Neuronal stem cell (in vitro differentiated cells): ENCODE measurements around the gene SMYD3.

Experiments used
- DNase-seq: peaks from one replicate; pipeline ENCODE4 v3.0.0-alpha.2; 2013; ENCODE audit warnings: low spot score
- H2AFZ ChIP-seq: one replicate; pipeline ENCODE4 v1.6.1; 2013; ENCODE audit warnings: mild to moderate bottlenecking, low read length, inconsistent platforms
- H2AK5ac ChIP-seq: 2 replicates; pipeline ENCODE4 v1.6.1; 2013; ENCODE audit warnings: low read depth, mild to moderate bottlenecking, inconsistent platforms, low read length, moderate library complexity, mixed read lengths
- H2BK120ac ChIP-seq: 2 replicates; pipeline ENCODE4 v1.6.1; 2013; ENCODE audit warnings: low read depth, mild to moderate bottlenecking, inconsistent platforms, low read length, moderate library complexity, mixed read lengths
- H2BK12ac ChIP-seq: one replicate; pipeline ENCODE4 v1.6.1; 2013; ENCODE audit warnings: low read length, inconsistent platforms
- H2BK15ac ChIP-seq: 2 replicates; pipeline ENCODE4 v1.6.1; 2013; ENCODE audit warnings: mild to moderate bottlenecking, low read length, inconsistent platforms, mixed read lengths
- H2BK5ac ChIP-seq: one replicate; pipeline ENCODE4 v1.6.1; 2013; ENCODE audit warnings: inconsistent platforms, mild to moderate bottlenecking, low read length, moderate library complexity
- H3K14ac ChIP-seq: one replicate; pipeline ENCODE4 v1.6.1; 2013; ENCODE audit warnings: low read length, inconsistent platforms
- H3K18ac ChIP-seq: 2 replicates; pipeline ENCODE4 v1.6.1; 2013; ENCODE audit warnings: low read length, inconsistent platforms
- H3K23ac ChIP-seq: 2 replicates; pipeline ENCODE4 v1.6.1; 2013; ENCODE audit warnings: low read depth, mild to moderate bottlenecking, mixed read lengths, low read length, inconsistent platforms; ENCODE audit not compliant: poor library complexity
- H3K27ac ChIP-seq: replicated peaks from 3 replicates; pipeline ENCODE4 v1.5.1; 2013; ENCODE audit warnings: low read length, inconsistent platforms
- H3K27me3 ChIP-seq, 3 experiments: 2 replicates each; pipeline ENCODE4 v1.6.1; 2013; ENCODE audit warnings: low read length in 3 of 3, mild to moderate bottlenecking in 2 of 3, inconsistent platforms in 1 of 3, low read depth in 1 of 3, mixed read lengths in 1 of 3, moderate library complexity in 1 of 3; ENCODE audit not compliant: control insufficient read depth in 3 of 3, insufficient read depth in 3 of 3
- H3K36me3 ChIP-seq, 2 donors: replicated peaks in 1 of 2; 2 replicates each; pipeline ENCODE4 v1.6.1; 2013; ENCODE audit warnings: low read length in 2 of 2; ENCODE audit not compliant: control insufficient read depth in 2 of 2, insufficient read depth in 2 of 2
- H3K4ac ChIP-seq: 2 replicates; pipeline ENCODE4 v1.6.1; 2013; ENCODE audit warnings: inconsistent platforms, mild to moderate bottlenecking, low read length, moderate library complexity
- H3K4me1 ChIP-seq, 2 donors: 1 replicate in 1 of 2; 2 replicates in 1 of 2; pipeline ENCODE4 v1.6.1; 2013; ENCODE audit warnings: low read length in 2 of 2, low read depth in 1 of 2; ENCODE audit not compliant: control insufficient read depth in 2 of 2, insufficient read depth in 1 of 2
- H3K4me2 ChIP-seq: one replicate; pipeline ENCODE4 v1.6.1; 2013; ENCODE audit warnings: mild to moderate bottlenecking, low read length, inconsistent platforms; ENCODE audit not compliant: insufficient read depth, poor library complexity, severe bottlenecking
- H3K4me3 ChIP-seq, 2 donors: 2 replicates each; pipeline ENCODE4 v1.5.1; 2013; ENCODE audit warnings: low read length in 2 of 2, mild to moderate bottlenecking in 2 of 2, inconsistent platforms in 1 of 2, moderate library complexity in 1 of 2
- H3K79me1 ChIP-seq: one replicate; pipeline ENCODE4 v1.6.1; 2013; ENCODE audit warnings: low read depth, mild to moderate bottlenecking, inconsistent platforms, low read length, moderate library complexity
- H3K9ac ChIP-seq: one replicate; pipeline ENCODE4 v1.6.1; 2013; ENCODE audit warnings: mild to moderate bottlenecking, low read depth, low read length, inconsistent platforms; ENCODE audit not compliant: poor library complexity
- H3K9me3 ChIP-seq, 2 donors: replicated peaks in 1 of 2; 2 replicates each; pipeline versions ENCODE3 to v1.6.1; 2013; ENCODE audit warnings: low read length in 2 of 2, mild to moderate bottlenecking in 2 of 2, inconsistent platforms in 1 of 2, low read depth in 1 of 2, mixed read lengths in 1 of 2, moderate library complexity in 1 of 2; ENCODE audit not compliant: control insufficient read depth in 2 of 2, insufficient read depth in 1 of 2
- H4K8ac ChIP-seq: one replicate; pipeline ENCODE4 v1.6.1; 2013; ENCODE audit warnings: low read depth, mild to moderate bottlenecking, inconsistent platforms, low read length, moderate library complexity
- H4K91ac ChIP-seq: one replicate; pipeline ENCODE4 v1.6.1; 2013; ENCODE audit warnings: low read length, low read depth, mild to moderate bottlenecking, inconsistent platforms; ENCODE audit not compliant: poor library complexity
- WGBS, 2 donors: extraction: QIAGEN DNeasy Blood & Tissue Kit; methylation state at CpG; one replicate each; pipeline ENCODE4 v1.1.7; 2013; ENCODE audit warnings: missing lambda C conversion rate in 2 of 2, mixed read lengths in 1 of 2; ENCODE audit not compliant: insufficient read length in 2 of 2, insufficient replicate concordance in 1 of 2; ENCODE audit errors: extremely low coverage in 2 of 2; 5-methylcytosine and 5-hydroxymethylcytosine counted together

SMYD3 gene

GRCh38 chr1:245768596-245768995 lies 738.5 kb downstream of the SMYD3 start:
- no peaks in the 10 kb centered on the region for H3K79me1 ChIP-seq
- no peak overlapping the region for H2BK5ac ChIP-seq
- H3K9ac ChIP-seq: no peak overlapping the region
- no peaks in the 10 kb centered on the region for H3K9me3 ChIP-seq
- H2BK12ac ChIP-seq: no peak overlapping the region
- no peak overlapping the region for H3K14ac ChIP-seq
- no peak overlapping the region for H3K4me3 ChIP-seq
- H3K23ac ChIP-seq: no peak overlapping the region
- no peaks in the 10 kb centered on the region for H3K36me3 ChIP-seq
- no peak overlapping the region for H2BK120ac ChIP-seq
- no peak overlapping the region for H4K8ac ChIP-seq
- no peak for DNase-seq
- H3K4me2 ChIP-seq: no peak overlapping the region
- H3K4ac ChIP-seq: no peak overlapping the region
- no peak overlapping the region for H2BK15ac ChIP-seq
- no peak overlapping the region for H4K91ac ChIP-seq
- H3K4me1 ChIP-seq: peaks cover 6 to 7% of the 10 kb centered on the region in 2 donors
- H3K27ac ChIP-seq: no peak overlapping the region
- WGBS, 2 donors: no CpG with 5 or more reads among the region's 4 CpGs
- no peak overlapping the region for H3K18ac ChIP-seq
- H3K27me3 ChIP-seq: no peaks in the 10 kb centered on the region
- H2AFZ ChIP-seq: no peak overlapping the region
- no peak overlapping the region for H2AK5ac ChIP-seq

- Histone ChIP-seq H4K8ac (no peak overlapping the region), H3K23ac (no peak overlapping the region), H3K27ac (no peak overlapping the region), H3K4me1 (peaks cover 6 to 7% of the 10 kb centered on the region in 2 donors), H3K9ac (no peak overlapping the region), H3K36me3 (no peaks in the 10 kb centered on the region), H3K14ac (no peak overlapping the region), H3K79me1 (no peaks in the 10 kb centered on the region), H2AK5ac (no peak overlapping the region), H3K4me2 (no peak overlapping the region), H2AFZ (no peak overlapping the region), H3K27me3 (no peaks in the 10 kb centered on the region), H2BK5ac (no peak overlapping the region), H4K91ac (no peak overlapping the region), H3K4me3 (no peak overlapping the region), H2BK120ac (no peak overlapping the region), H3K18ac (no peak overlapping the region), H3K4ac (no peak overlapping the region), H3K9me3 (no peaks in the 10 kb centered on the region), H2BK15ac (no peak overlapping the region), H2BK12ac (no peak overlapping the region)
- WGBS, 2 donors: no CpG with 5 or more reads among the region's 10 CpGs
- no peak for DNase-seq
Observed at GRCh38 chr1:245765230-245766000, 741.7 kb downstream of the SMYD3 start.

- no peaks in the 10 kb centered on the region for H3K36me3 ChIP-seq
- H3K79me1 ChIP-seq: no peaks in the 10 kb centered on the region
- no peak overlapping the region for H3K23ac ChIP-seq
- no peak overlapping the region for H3K4me3 ChIP-seq
- H3K4ac ChIP-seq: no peak overlapping the region
- peaks cover 6 to 10% of the 10 kb centered on the region in 2 donors for H3K4me1 ChIP-seq
- H2BK5ac ChIP-seq: no peak overlapping the region
- H2BK120ac ChIP-seq: no peak overlapping the region
- WGBS, 2 donors: no CpG with 5 or more reads among the region's 5 CpGs
- H3K27ac ChIP-seq: no peak overlapping the region
- no peak overlapping the region for H2BK12ac ChIP-seq
- no peaks in the 10 kb centered on the region for H3K9me3 ChIP-seq
- no peak overlapping the region for H4K8ac ChIP-seq
- H3K27me3 ChIP-seq: no peaks in the 10 kb centered on the region
- H2AFZ ChIP-seq: peak overlapping the region; percentile 8
- no peak overlapping the region for H3K14ac ChIP-seq
- no peak overlapping the region for H2AK5ac ChIP-seq
- no peak overlapping the region for H3K18ac ChIP-seq
- no peak overlapping the region for H2BK15ac ChIP-seq
- no peak for DNase-seq
- no peak overlapping the region for H3K4me2 ChIP-seq
- no peak overlapping the region for H3K9ac ChIP-seq
- no peak overlapping the region for H4K91ac ChIP-seq
Observed at GRCh38 chr1:245763873-245764331, 743.2 kb downstream of the SMYD3 start.

GRCh38 chr1:245762396-245762910 lies 744.6 kb downstream of the SMYD3 start:
- Histone ChIP-seq H2BK5ac (no peak overlapping the region), H2AK5ac (no peak overlapping the region), H2BK12ac (no peak overlapping the region), H3K27ac (no peak overlapping the region), H3K9me3 (no peaks in the 10 kb centered on the region), H3K18ac (no peak overlapping the region), H2BK120ac (no peak overlapping the region), H3K27me3 (no peaks in the 10 kb centered on the region), H3K4ac (no peak overlapping the region), H3K9ac (no peak overlapping the region), H2AFZ (no peak overlapping the region), H3K79me1 (no peaks in the 10 kb centered on the region), H3K4me2 (no peak overlapping the region), H3K4me3 (no peak overlapping the region), H3K14ac (no peak overlapping the region), H3K23ac (no peak overlapping the region), H2BK15ac (no peak overlapping the region), H4K8ac (no peak overlapping the region), H3K36me3 (no peaks in the 10 kb centered on the region), H4K91ac (no peak overlapping the region), H3K4me1 (peaks cover 6 to 10% of the 10 kb centered on the region in 2 donors)
- no CpG with 5 or more reads among the region's 19 CpGs for WGBS, 2 donors
- DNase-seq: no peak
